VCaP (cell line): ENCODE measurements around the gene LTN1.

Experiments
- H3K27ac ChIP-seq: fragments of 450-650 bp; 2 replicates; pipeline ENCODE4 v1.5.1; 2017
- TF ChIP-seq, protein P1 (sequence below): fragments of 450-650 bp; conservative IDR thresholded peaks from 2 replicates; pipeline ENCODE4 v1.5.1; 2017; ENCODE audit warnings: mild to moderate bottlenecking, moderate library complexity

The LTN1 gene

DNA sequence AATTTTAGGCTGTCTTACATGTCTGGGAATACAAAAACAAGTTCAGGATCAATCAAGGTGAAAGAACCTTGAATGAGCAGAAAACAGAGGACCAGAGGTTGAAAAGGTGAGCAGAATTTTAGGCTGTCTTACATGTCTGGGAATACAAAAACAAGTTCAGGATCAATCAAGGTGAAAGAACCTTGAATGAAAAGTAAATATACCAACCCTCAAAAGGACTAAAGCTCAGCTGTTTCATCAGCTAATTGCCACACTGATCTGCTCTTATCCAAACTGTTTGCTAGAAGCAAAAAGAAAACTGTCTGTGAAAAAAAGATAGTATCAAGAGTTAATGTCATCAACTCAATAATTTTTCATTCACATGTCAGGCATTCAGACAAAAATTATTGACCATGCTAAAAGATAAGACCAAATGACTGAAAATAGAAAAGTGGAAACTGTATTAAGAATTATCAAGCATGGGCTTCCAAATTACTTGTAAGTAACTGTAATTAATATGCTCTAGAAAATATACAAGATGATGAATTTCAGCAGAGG is 69.2 kb downstream of the LTN1 start:
- no peak overlapping the region for H3K27ac ChIP-seq
- TF ChIP-seq, protein P1, sequence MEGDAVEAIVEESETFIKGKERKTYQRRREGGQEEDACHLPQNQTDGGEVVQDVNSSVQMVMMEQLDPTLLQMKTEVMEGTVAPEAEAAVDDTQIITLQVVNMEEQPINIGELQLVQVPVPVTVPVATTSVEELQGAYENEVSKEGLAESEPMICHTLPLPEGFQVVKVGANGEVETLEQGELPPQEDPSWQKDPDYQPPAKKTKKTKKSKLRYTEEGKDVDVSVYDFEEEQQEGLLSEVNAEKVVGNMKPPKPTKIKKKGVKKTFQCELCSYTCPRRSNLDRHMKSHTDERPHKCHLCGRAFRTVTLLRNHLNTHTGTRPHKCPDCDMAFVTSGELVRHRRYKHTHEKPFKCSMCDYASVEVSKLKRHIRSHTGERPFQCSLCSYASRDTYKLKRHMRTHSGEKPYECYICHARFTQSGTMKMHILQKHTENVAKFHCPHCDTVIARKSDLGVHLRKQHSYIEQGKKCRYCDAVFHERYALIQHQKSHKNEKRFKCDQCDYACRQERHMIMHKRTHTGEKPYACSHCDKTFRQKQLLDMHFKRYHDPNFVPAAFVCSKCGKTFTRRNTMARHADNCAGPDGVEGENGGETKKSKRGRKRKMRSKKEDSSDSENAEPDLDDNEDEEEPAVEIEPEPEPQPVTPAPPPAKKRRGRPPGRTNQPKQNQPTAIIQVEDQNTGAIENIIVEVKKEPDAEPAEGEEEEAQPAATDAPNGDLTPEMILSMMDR = no peak

DNA sequence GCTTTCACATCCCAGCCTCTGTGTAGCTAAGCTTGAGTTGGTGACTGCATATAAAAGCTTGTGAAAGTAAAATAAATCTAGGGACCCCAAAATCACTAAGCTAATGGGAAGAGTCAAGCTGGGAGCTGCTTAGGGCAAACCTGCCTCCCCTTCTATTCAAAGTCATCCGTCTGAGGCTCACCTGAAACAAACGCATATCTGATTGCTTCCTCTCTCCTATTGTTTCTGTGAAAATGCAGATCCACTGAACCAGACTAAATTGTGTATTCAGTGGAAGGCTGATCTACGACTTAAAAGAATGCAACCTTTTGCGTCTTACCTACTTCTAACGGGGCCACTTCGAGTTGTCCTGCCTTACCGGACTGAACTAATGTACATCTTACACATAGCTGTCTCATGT is 70.3 kb downstream of the LTN1 start:
- no peak overlapping the region for H3K27ac ChIP-seq
- TF ChIP-seq, protein P1 = no peak

DNA sequence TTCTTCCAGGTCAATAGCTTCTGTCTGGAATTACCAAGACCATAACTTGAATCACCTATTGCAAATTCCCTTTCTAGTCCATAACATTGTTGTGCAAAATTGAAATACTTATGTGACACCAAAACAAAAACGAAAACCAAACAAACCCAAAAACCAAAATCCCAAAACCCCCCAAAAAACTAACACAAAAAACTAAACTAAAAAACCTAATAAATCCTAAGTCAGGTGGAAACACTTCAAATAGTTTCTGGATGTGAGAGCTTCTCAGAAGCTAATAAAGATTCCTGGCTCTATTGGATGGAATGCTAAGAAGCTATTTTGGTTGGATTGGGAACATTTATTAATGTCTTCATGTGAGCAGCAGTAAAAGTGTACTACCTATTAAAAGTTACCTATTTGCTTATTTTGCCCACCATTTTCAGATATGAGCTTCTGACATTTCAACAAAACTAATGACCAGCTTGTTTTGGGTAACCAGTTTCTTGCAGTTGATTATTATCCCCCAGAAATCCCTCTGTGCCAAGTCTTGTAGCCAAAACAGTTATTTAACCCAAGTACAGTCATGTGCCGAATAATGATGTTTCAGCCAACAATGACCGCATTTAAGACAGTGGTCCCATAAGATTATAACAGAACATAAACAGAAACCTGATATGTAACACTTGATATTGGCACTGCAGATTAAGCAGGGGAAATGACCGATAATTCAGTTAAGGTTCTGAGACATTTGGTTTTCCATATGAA is 76.4 kb downstream of the LTN1 start:
- H3K27ac ChIP-seq = no peak overlapping the region
- TF ChIP-seq, protein P1 = no peak

DNA sequence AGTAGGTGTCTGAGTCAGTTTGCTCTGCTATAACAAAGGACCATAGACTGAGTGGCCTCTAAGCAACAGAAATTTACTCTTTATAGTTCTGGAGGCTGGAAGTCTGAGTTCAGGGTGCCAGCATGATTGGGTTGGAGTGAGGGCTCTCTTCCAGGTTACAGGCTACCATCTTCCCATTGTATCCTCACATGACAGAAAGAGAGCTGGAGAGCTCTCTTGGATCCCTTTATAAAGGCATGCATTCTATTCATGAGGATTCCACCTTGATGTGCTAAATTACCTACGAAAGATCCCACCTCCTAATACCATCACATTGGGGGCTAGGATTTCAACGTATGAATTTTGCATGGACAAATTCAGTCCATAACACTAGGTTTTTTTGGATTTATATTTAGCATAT is 79.6 kb downstream of the LTN1 start:
- no peak overlapping the region for H3K27ac ChIP-seq
- TF ChIP-seq, protein P1 = no peak

DNA sequence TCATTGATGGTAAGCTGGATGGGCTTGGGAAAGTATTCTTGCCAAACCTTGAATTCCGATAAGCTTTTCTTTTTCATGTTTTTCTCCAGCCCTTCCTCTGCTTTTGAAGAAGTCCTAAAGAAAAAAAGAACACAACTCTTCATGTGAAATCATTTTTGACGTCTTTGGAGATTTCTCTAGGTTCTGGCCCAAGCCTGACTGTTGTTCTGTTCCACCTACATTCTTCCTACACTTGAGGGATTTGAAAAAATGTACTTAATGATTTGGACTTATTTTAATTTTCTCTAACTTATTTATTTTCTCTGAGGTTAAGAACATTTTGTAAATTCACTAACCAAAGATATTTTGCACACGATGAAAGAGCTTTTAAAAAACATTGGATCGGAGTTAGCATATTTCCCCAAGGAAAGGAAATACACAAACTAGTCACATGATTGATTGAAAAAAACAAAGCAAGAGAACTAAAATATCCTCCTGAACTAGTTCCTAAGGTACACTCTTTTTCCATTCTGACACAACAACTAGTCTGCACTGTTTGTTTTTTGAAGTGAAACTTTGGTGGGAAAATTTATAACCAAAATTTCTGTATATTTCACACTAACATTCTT is 82.3 kb downstream of the LTN1 start:
- TF ChIP-seq, protein P1 = no peak
- no peak overlapping the region for H3K27ac ChIP-seq

DNA sequence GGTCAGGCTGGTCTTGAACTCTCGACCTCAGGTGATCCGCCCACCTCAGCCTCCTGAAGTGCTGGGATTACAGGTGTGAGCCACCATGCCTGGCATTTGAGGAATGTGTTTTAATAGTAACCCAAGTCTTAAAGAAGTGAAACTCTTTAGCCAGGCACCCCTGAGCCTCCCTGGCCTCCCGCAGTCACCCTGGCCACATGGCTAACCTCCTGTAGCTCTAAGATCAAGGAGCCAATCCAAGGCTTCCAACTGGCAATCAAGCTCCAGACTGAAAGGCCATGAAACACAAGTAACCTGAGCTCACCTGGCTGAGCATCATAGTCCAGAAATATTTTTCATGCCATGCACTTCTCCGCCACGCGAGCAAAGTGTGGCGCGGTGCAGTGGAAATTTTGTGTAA is 84.3 kb downstream of the LTN1 start:
- no peak overlapping the region for H3K27ac ChIP-seq
- TF ChIP-seq, protein P1 = no peak

DNA sequence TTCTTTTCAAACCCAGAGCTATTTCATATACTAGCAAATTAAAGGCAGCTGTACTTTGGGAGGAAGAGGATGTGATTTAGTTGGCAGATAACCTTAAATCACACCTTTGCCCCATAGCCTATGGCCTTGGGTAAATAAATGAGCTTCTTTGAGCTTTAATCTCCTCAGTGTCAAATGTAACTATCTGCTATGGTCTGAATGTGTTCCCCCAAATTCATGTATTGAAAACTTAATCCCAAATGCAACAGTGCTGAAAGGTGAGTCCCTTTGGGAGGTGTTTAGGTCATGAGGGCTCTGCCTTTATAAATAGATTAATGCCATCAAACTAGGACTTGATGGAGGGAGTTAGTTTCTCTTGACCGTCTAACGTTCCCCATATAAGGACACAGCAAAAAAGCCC is 85.8 kb downstream of the LTN1 start:
- no peak overlapping the region for H3K27ac ChIP-seq
- TF ChIP-seq, protein P1 = no peak
